IMR-90 (cell line): ENCODE results near the gene GARNL3. TPM values are rescaled to one million over a fixed set of nuclear protein-coding genes. Genes with fewer than 3 reads are reported as not detected.
A peak's percentile ranks its signal among the peaks of the same experiment; 100 is the strongest.

ENCODE experiments used
- ATAC-seq: fragments of 200-7000 bp; cut with Tn5 transposase; 2 replicates; pipeline ENCODE4 v1.9.1; 2020; ENCODE audit warnings: low read depth, mild to moderate bottlenecking, moderate library complexity
- BruUV-seq: library from RNA; stranded (reverse); fragments of 400-500 nt; replicated peaks from 2 replicates; lab custom pipeline; 2021; lab: Mats Ljungman, UMichigan
- CTCF ChIA-PET: fragments of 300-600 bp; formaldehyde crosslinking; extraction: SDS; loops from one replicate; lab custom pipeline; 2021; ENCODE audit warnings: antibody characterized with exemption; lab: Yijun Ruan, JAX
- POLR2A ChIA-PET: fragments of 300-600 bp; sonication (Branson Sonifier 250); formaldehyde crosslinking; loops from one replicate; lab custom pipeline; 2022; ENCODE audit warnings: antibody characterized with exemption; ENCODE audit not compliant: unreplicated experiment; lab: Charles Lee
- DNase-seq: peaks from one replicate; pipeline ENCODE4 v3.0.0; 2013
- H2AFZ ChIP-seq: replicated peaks from 2 replicates; pipeline ENCODE3; 2013; ENCODE audit warnings: low read length, mild to moderate bottlenecking; ENCODE audit not compliant: poor library complexity
- H2AK5ac ChIP-seq: 2 replicates; pipeline ENCODE4 v1.6.1; 2013; ENCODE audit warnings: low read depth, low read length, inconsistent platforms
- H2AK9ac ChIP-seq: replicated peaks from 2 replicates; pipeline ENCODE3; 2013; ENCODE audit warnings: mild to moderate bottlenecking, low read depth, low read length, moderate library complexity; ENCODE audit not compliant: poor library complexity
- H2BK120ac ChIP-seq: 2 replicates; pipeline ENCODE4 v1.6.1; 2013; ENCODE audit warnings: low read depth, low read length, inconsistent platforms
- H2BK15ac ChIP-seq: 3 replicates; pipeline ENCODE4 v1.6.1; 2013; ENCODE audit warnings: low read depth, low read length, inconsistent platforms
- H2BK20ac ChIP-seq: 2 replicates; pipeline ENCODE4 v1.6.1; 2013; ENCODE audit warnings: low read depth, mild to moderate bottlenecking, inconsistent platforms, low read length, moderate library complexity
- H2BK5ac ChIP-seq: 2 replicates; pipeline ENCODE4 v1.6.1; 2013; ENCODE audit warnings: mild to moderate bottlenecking, low read depth, low read length, inconsistent platforms; ENCODE audit not compliant: poor library complexity, severe bottlenecking
- H3K14ac ChIP-seq: replicated peaks from 2 replicates; pipeline ENCODE4 v1.6.1; 2013; ENCODE audit warnings: low read depth, low read length, inconsistent platforms
- H3K18ac ChIP-seq: 2 replicates; pipeline ENCODE4 v1.6.1; 2013; ENCODE audit warnings: low read depth, low read length, control low read depth
- H3K23ac ChIP-seq: 2 replicates; pipeline ENCODE4 v1.6.1; 2013; ENCODE audit warnings: low read depth, low read length, inconsistent platforms
- H3K27ac ChIP-seq: 2 replicates; pipeline ENCODE4 v1.5.1; 2013; ENCODE audit warnings: mild to moderate bottlenecking, control low read depth, low read length; ENCODE audit not compliant: insufficient read depth
- H3K27me3 ChIP-seq: 2 replicates; pipeline ENCODE4 v1.6.1; 2013; ENCODE audit warnings: low read length; ENCODE audit not compliant: control insufficient read depth, insufficient read depth
- H3K36me3 ChIP-seq: 2 replicates; pipeline ENCODE4 v1.6.1; 2013; ENCODE audit warnings: low read length, mixed read lengths; ENCODE audit not compliant: control insufficient read depth, insufficient read depth
- H3K4ac ChIP-seq: 2 replicates; pipeline ENCODE4 v1.6.1; 2013; ENCODE audit warnings: low read depth, low read length, inconsistent platforms
- H3K4me1 ChIP-seq: 2 replicates; pipeline ENCODE4 v1.6.1; 2013; ENCODE audit warnings: low read length, mixed read lengths; ENCODE audit not compliant: control insufficient read depth, insufficient read depth
- H3K4me2 ChIP-seq: 2 replicates; pipeline ENCODE4 v1.6.1; 2013; ENCODE audit warnings: low read depth, mild to moderate bottlenecking, control low read depth, low read length, moderate library complexity
- H3K4me3 ChIP-seq: 2 replicates; pipeline ENCODE4 v1.5.1; 2013; ENCODE audit warnings: low read depth, mild to moderate bottlenecking, control low read depth, low read length, moderate library complexity; ENCODE audit not compliant: insufficient read depth
- H3K56ac ChIP-seq: 2 replicates; pipeline ENCODE4 v1.6.1; 2013; ENCODE audit warnings: low read length, inconsistent platforms; ENCODE audit not compliant: insufficient read depth; ENCODE audit errors: extremely low read depth
- H3K79me1 ChIP-seq, 2 experiments: 2 replicates each; pipeline ENCODE4 v1.6.1; 2013; ENCODE audit warnings: low read length in 2 of 2, inconsistent platforms in 1 of 2, low read depth in 1 of 2
- H3K9ac ChIP-seq: 2 replicates; pipeline ENCODE4 v1.6.1; 2013; ENCODE audit warnings: low read depth, low read length, control low read depth
- H3K9me1 ChIP-seq: 2 replicates; pipeline ENCODE4 v1.6.1; 2013; ENCODE audit warnings: low read length, inconsistent platforms; ENCODE audit not compliant: insufficient read depth
- H3K9me3 ChIP-seq: 2 replicates; pipeline ENCODE4 v1.6.1; 2013; ENCODE audit warnings: low read length; ENCODE audit not compliant: control insufficient read depth, insufficient read depth
- H4K20me1 ChIP-seq: 2 replicates; pipeline ENCODE4 v1.6.1; 2013; ENCODE audit warnings: low read length, inconsistent platforms; ENCODE audit not compliant: insufficient read depth
- H4K5ac ChIP-seq: 2 replicates; pipeline ENCODE4 v1.6.1; 2013; ENCODE audit warnings: mild to moderate bottlenecking, low read depth, low read length, control low read depth
- H4K8ac ChIP-seq, 2 experiments: 2 replicates each; pipeline ENCODE4 v1.6.1; 2013; ENCODE audit warnings: low read depth in 2 of 2, low read length in 2 of 2, control low read depth in 1 of 2, inconsistent platforms in 1 of 2
- H4K91ac ChIP-seq: 2 replicates; pipeline ENCODE4 v1.6.1; 2013; ENCODE audit warnings: low read depth, low read length, inconsistent platforms; ENCODE audit not compliant: insufficient read depth
- CTCF ChIP-seq: conservative IDR thresholded peaks from 2 replicates; pipeline ENCODE4 v1.5.1; 2012; ENCODE audit warnings: mild to moderate bottlenecking, low read depth, low read length, improper control_type of control experiment
- POLR2A ChIP-seq: IDR thresholded peaks from 2 replicates; pipeline ENCODE4 v1.6.1; 2012; ENCODE audit warnings: mild to moderate bottlenecking, low read depth, low read length
- SMC3 ChIP-seq: fragments of 150-350 bp; IDR thresholded peaks from 2 replicates; pipeline ENCODE4 v1.6.1; 2016; ENCODE audit warnings: low read depth, mild to moderate bottlenecking, antibody characterized with exemption, low read length, moderate library complexity
- WGBS, 2 experiments: methylation state at CpG; one replicate each; pipeline versions ENCODE4 v1.1.5 to v1.1.7; 2013; ENCODE audit warnings: missing lambda C conversion rate in 2 of 2; ENCODE audit not compliant: insufficient read length in 1 of 2; ENCODE audit errors: extremely low coverage in 2 of 2; 5-methylcytosine and 5-hydroxymethylcytosine counted together
- dilution Hi-C: fragments of 300-500 bp; cut with HindIII; formaldehyde crosslinking; loops from one replicate; pipeline ENCODE4 v1.14.3; 2018; ENCODE audit warnings: low sequenced_read_pairs; ENCODE audit not compliant: unreplicated experiment
- in situ Hi-C: fragments of 300-500 bp; cut with MboI; formaldehyde crosslinking; loops from 3 replicates; pipeline ENCODE4 v1.14.3; 2019; ENCODE audit warnings: low sequenced_read_pairs, inconsistent platforms, mixed read lengths
- intact Hi-C: fragments of 100-400 bp; cut with micrococcal nuclease; formaldehyde crosslinking; loops from 2 replicates; pipeline ENCODE4 v1.10.0; 2022
- polyA plus RNA-seq, 3 experiments: library from polyadenylated mRNA; depleted of rRNA; stranded (reverse); fragments of >200 nt; gene quantifications; 2 replicates each; pipeline ENCODE4 v1.2.3, GENCODE V29; 2012; ENCODE audit warnings: low replicate concordance in 1 of 3
- total RNA-seq: library from RNA; depleted of rRNA; stranded (reverse); fragments of >200 nt; gene quantifications from 2 replicates; pipeline ENCODE4 v1.2.3, GENCODE V29; 2012

GARNL3 gene
- total and polyA plus RNA-seq, 2 of the 4 experiments (the other 2 are of a cell fraction), result 1.9 to 5.0 TPM

GRCh38 chr9:127215268-127216209 is 49.0 kb upstream of the GARNL3 start:
- dilution Hi-C loops (no loop called here), in situ Hi-C loops (loop anchor here (5.0 kb wide), 1 partner anchor 182 kb away; the partner anchor contains the start of gene SLC2A8), intact Hi-C loops (loop anchor here (2.0 kb wide), 2 partner anchors 173 to 181 kb away; partner anchors contain the start of gene SLC2A8)
- ATAC-seq, result no peak
- Histone ChIP-seq H3K36me3 (no peaks in the 10 kb centered on the region), H2BK20ac (no peak overlapping the region), H2AFZ (no peak overlapping the region), H4K91ac (no peak overlapping the region), H3K79me1 (no peaks in the 10 kb centered on the region), H3K27me3 (peaks cover 10% of the 10 kb centered on the region), H2AK5ac (no peak overlapping the region), H3K14ac (no peak overlapping the region), H2BK5ac (no peak overlapping the region), H4K5ac (no peak overlapping the region), H4K8ac (no peak overlapping the region), H3K4ac (no peak overlapping the region), H3K4me2 (no peak overlapping the region), H4K20me1 (no peaks in the 10 kb centered on the region), H3K4me3 (no peak overlapping the region), H3K9ac (no peak overlapping the region), H3K27ac (no peak overlapping the region), H3K9me3 (no peaks in the 10 kb centered on the region), H3K23ac (no peak overlapping the region), H3K4me1 (peaks cover 6% of the 10 kb centered on the region; the same call in 1 of the 2 replicates), H2BK15ac (no peak overlapping the region), H3K18ac (no peak overlapping the region), H2AK9ac (peak overlapping the region; percentile 8), H3K9me1 (no peaks in the 10 kb centered on the region), H2BK120ac (no peak overlapping the region), H3K56ac (no peak overlapping the region)
- 58% methylated on average over 3 of the region's 14 CpGs; no CpG with 5 or more reads in 1 of the 2 experiments for WGBS, 2 experiments
- DNase-seq, result no peak
- no TSS peak for BruUV-seq
- CTCF ChIA-PET, result interaction anchor here (1.5 to 1.6 kb wide), 2 partner anchors 9 to 10 kb away, joined by 5 to 6 read pairs; no protein-coding TSS in a partner anchor
- TF ChIP-seq POLR2A (no peak), CTCF (no peak), SMC3 (no peak)
- POLR2A ChIA-PET, result no interaction called here
